Thymus (tissue), 14 donors: ENCODE data around the gene NPAS1. TPM values are rescaled to one million over a fixed set of nuclear protein-coding genes. Genes with fewer than 3 reads are reported as not detected.

ENCODE experiments used
- DNase-seq, 9 donors: peaks; one replicate each; pipeline ENCODE4 v3.0.0-alpha.2; 2013; ENCODE audit warnings: low spot score in 9 of 9, low read depth in 6 of 9, missing footprints in 1 of 9
- H3K27ac ChIP-seq, 2 donors: one replicate each; pipeline ENCODE4 v1.5.1; 2013; ENCODE audit warnings: control low read depth in 1 of 2, low read depth in 1 of 2, low read length in 1 of 2, mild to moderate bottlenecking in 1 of 2, moderate library complexity in 1 of 2
- H3K27me3 ChIP-seq, 2 donors: one replicate each; pipeline ENCODE4 v1.5.1; 2013; ENCODE audit warnings: low read length in 1 of 2; ENCODE audit not compliant: control insufficient read depth in 2 of 2, insufficient read depth in 1 of 2
- H3K36me3 ChIP-seq, 2 donors: one replicate each; pipeline ENCODE4 v1.5.1; 2013; ENCODE audit warnings: low read length in 1 of 2, mild to moderate bottlenecking in 1 of 2, moderate library complexity in 1 of 2; ENCODE audit not compliant: control insufficient read depth in 2 of 2, insufficient read depth in 2 of 2
- H3K4me1 ChIP-seq, 2 donors: one replicate each; pipeline ENCODE4 v1.5.1; 2013; ENCODE audit warnings: low read length in 2 of 2; ENCODE audit not compliant: control insufficient read depth in 2 of 2, insufficient read depth in 2 of 2
- H3K4me3 ChIP-seq, 2 donors: one replicate each; pipeline ENCODE4 v1.5.1; 2013; ENCODE audit warnings: low read length in 2 of 2, control low read depth in 1 of 2, mild to moderate bottlenecking in 1 of 2
- H3K9me3 ChIP-seq, 2 donors: one replicate each; pipeline ENCODE4 v1.5.1; 2013; ENCODE audit warnings: low read length in 1 of 2, mild to moderate bottlenecking in 1 of 2; ENCODE audit not compliant: control insufficient read depth in 2 of 2, insufficient read depth in 1 of 2
- WGBS: extraction: QIAGEN DNeasy Blood & Tissue Kit; methylation state at CpG from one replicate; pipeline ENCODE4 v1.1.7; 2013; 5-methylcytosine and 5-hydroxymethylcytosine counted together
- long read RNA-seq, 10 donors: transcript quantifications; one replicate each; lab custom pipeline, GENCODE V29; 2026
- polyA plus RNA-seq: library from polyadenylated mRNA; stranded (reverse); fragments of 200-250 nt; gene quantifications from one replicate; pipeline ENCODE4 v1.2.3, GENCODE V29; 2013
- total RNA-seq: library from RNA; stranded (reverse); fragments of 120-200 nt; gene quantifications from one replicate; pipeline ENCODE4 v1.2.4, GENCODE V29; 2013
- donor health status: healthy.

Gene NPAS1
- total RNA-seq, result 0.09 TPM
- 0.46 TPM for polyA plus RNA-seq
- long read RNA-seq, donor 1, partial matches to known transcripts, result 0 of 15 reads
- long read RNA-seq, donor 1, other reads (novel, unspliced or antisense), result 15 of 15 reads
- long read RNA-seq, donor 2, result 0 reads
- long read RNA-seq, donor 3, result 0 reads
- long read RNA-seq, donor 4, result 0 reads
- long read RNA-seq, donor 5, partial matches to known transcripts, result 210 of 210 reads
- long read RNA-seq, donor 5, other reads (novel, unspliced or antisense), result 0 of 210 reads
- long read RNA-seq, donor 6, partial matches to known transcripts, result 18 of 169 reads
- long read RNA-seq, donor 6, other reads (novel, unspliced or antisense), result 151 of 169 reads
- long read RNA-seq, donor 7, result 0 reads
- long read RNA-seq, donor 8, result 0 reads
- long read RNA-seq, donor 9, result 0 reads
- long read RNA-seq, donor 10, result 0 reads

GRCh38 chr19:47019431-47020041 is at the start of gene NPAS1:
NPAS1 (plus strand) TSS chr19:47019837; CDS start chr19:47021048, 1,211 bp downstream.
- peaks cover 0 to 9% of the 10 kb centered on the region in 2 donors for H3K4me1 ChIP-seq
- 4% methylated on average over 58 of the region's 58 CpGs for WGBS
- no peaks in the 10 kb centered on the region for H3K36me3 ChIP-seq
- H3K27me3 ChIP-seq, result peaks cover 62 to 84% of the 10 kb centered on the region in 2 donors
- H3K27ac ChIP-seq, result no peak within 1 kb of the TSS
- peaks cover 0 to 10% of the 10 kb centered on the region in 2 donors for H3K9me3 ChIP-seq
- peak within 1 kb of the TSS in 1 of 2 donors; percentile 9 for H3K4me3 ChIP-seq
- no peak for DNase-seq

GRCh38 chr19:46970815-46971214 is 48.8 kb upstream of the NPAS1 start:
- Histone ChIP-seq H3K36me3 (peaks cover 11 to 16% of the 10 kb centered on the region in 2 donors), H3K4me1 (peaks cover 0 to 9% of the 10 kb centered on the region in 2 donors), H3K27me3 (no peaks in the 10 kb centered on the region), H3K27ac (no peak overlapping the region), H3K9me3 (no peaks in the 10 kb centered on the region), H3K4me3 (no peak overlapping the region)
- 96% methylated on average over 9 of the region's 9 CpGs for WGBS
- no peak for DNase-seq

GRCh38 chr19:46972311-46972710 is 47.3 kb upstream of the NPAS1 start:
- no peak overlapping the region for H3K27ac ChIP-seq

GRCh38 chr19:46974181-46974580 is 45.5 kb upstream of the NPAS1 start:
- Histone ChIP-seq H3K9me3 (no peaks in the 10 kb centered on the region), H3K36me3 (peaks cover 16 to 24% of the 10 kb centered on the region in 2 donors), H3K27ac (no peak overlapping the region), H3K4me1 (peaks cover 0 to 18% of the 10 kb centered on the region in 2 donors), H3K27me3 (no peaks in the 10 kb centered on the region), H3K4me3 (no peak overlapping the region)
- 99% methylated on average over 4 of the region's 4 CpGs for WGBS
- no peak for DNase-seq

More at GRCh38 chr19:46972311-46972710, 47.3 kb upstream of the NPAS1 start:
- no peaks in the 10 kb centered on the region for H3K9me3 ChIP-seq
- no peak for DNase-seq
- no peaks in the 10 kb centered on the region for H3K27me3 ChIP-seq
- H3K36me3 ChIP-seq, result peaks cover 16 to 25% of the 10 kb centered on the region in 2 donors
- no peak overlapping the region for H3K4me3 ChIP-seq
- H3K4me1 ChIP-seq, result peaks cover 0 to 19% of the 10 kb centered on the region in 2 donors
- WGBS, result 98% methylated on average over 7 of the region's 7 CpGs

- H3K36me3 ChIP-seq, result peaks cover 7 to 14% of the 10 kb centered on the region in 2 donors
- peaks cover under 1 to 27% of the 10 kb centered on the region in 2 donors for H3K4me1 ChIP-seq
- no peak for DNase-seq
- no peaks in the 10 kb centered on the region for H3K27me3 ChIP-seq
- H3K4me3 ChIP-seq, result no peak overlapping the region
- no peaks in the 10 kb centered on the region for H3K9me3 ChIP-seq
- 94% methylated on average over 16 of the region's 16 CpGs for WGBS
- no peak overlapping the region for H3K27ac ChIP-seq
Measured at GRCh38 chr19:46975011-46975924, 44.4 kb upstream of the NPAS1 start.

- no peak for DNase-seq
- Histone ChIP-seq H3K9me3 (no peaks in the 10 kb centered on the region), H3K27me3 (no peaks in the 10 kb centered on the region), H3K4me1 (peaks cover 7 to 36% of the 10 kb centered on the region in 2 donors), H3K27ac (peak overlapping the region in 1 of 2 donors; percentile 17), H3K4me3 (no peak overlapping the region), H3K36me3 (peaks cover 4 to 14% of the 10 kb centered on the region in 2 donors)
- whole genome bisulfite sequencing, result 92% methylated on average over 18 of the region's 18 CpGs
Measured at GRCh38 chr19:46975925-46976782, 43.5 kb upstream of the NPAS1 start.

GRCh38 chr19:46976845-46977320 is 42.8 kb upstream of the NPAS1 start:
- WGBS, result 92% methylated on average over 8 of the region's 8 CpGs
- Histone ChIP-seq H3K9me3 (no peaks in the 10 kb centered on the region), H3K36me3 (peaks cover 4 to 14% of the 10 kb centered on the region in 2 donors), H3K4me1 (peaks cover 7 to 36% of the 10 kb centered on the region in 2 donors), H3K27ac (no peak overlapping the region), H3K4me3 (no peak overlapping the region), H3K27me3 (no peaks in the 10 kb centered on the region)
- DNase-seq, result no peak

- no peak for DNase-seq
- peaks cover 4 to 14% of the 10 kb centered on the region in 2 donors for H3K36me3 ChIP-seq
- 95% methylated on average over 7 of the region's 7 CpGs for WGBS
- no peak overlapping the region for H3K4me3 ChIP-seq
- no peaks in the 10 kb centered on the region for H3K27me3 ChIP-seq
- no peak overlapping the region for H3K27ac ChIP-seq
- peaks cover 7 to 36% of the 10 kb centered on the region in 2 donors for H3K4me1 ChIP-seq
- H3K9me3 ChIP-seq, result no peaks in the 10 kb centered on the region
Measured at GRCh38 chr19:46977548-46977947, 42.1 kb upstream of the NPAS1 start.
